AG04450 (cell line): ENCODE measurements around the gene SFT2D3. TPM values are rescaled to one million over a fixed set of nuclear protein-coding genes. Genes with fewer than 3 reads are reported as not detected.

Source experiments
- CTCF ChIA-PET: fragments of 300-600, 350-600 bp; formaldehyde crosslinking; extraction: SDS; loops from one replicate; lab custom pipeline; 2022; ENCODE audit warnings: antibody characterized with exemption, inconsistent platforms; lab: Charles Lee
- POLR2A ChIA-PET: fragments of 350-600 bp; formaldehyde crosslinking; extraction: SDS; loops from one replicate; lab custom pipeline; 2021; ENCODE audit warnings: antibody characterized with exemption, inconsistent platforms; lab: Yijun Ruan, JAX
- DNase-seq: peaks from one replicate; pipeline ENCODE4 v3.0.0-alpha.2; 2011; ENCODE audit warnings: low read depth, low spot score
- H3K27ac ChIP-seq: one replicate; pipeline ENCODE4 v1.5.1; 2012; ENCODE audit warnings: low read depth, low read length, control low read depth
- H3K27me3 ChIP-seq: one replicate; pipeline ENCODE4 v1.6.0; 2012; ENCODE audit warnings: low read length; ENCODE audit not compliant: control insufficient read depth, insufficient read depth
- H3K4me3 ChIP-seq: 2 replicates; pipeline ENCODE4 v1.5.1; 2011; ENCODE audit warnings: mild to moderate bottlenecking, low read depth, low read length, control low read depth
- H3K9me3 ChIP-seq: 2 replicates; pipeline ENCODE4 v1.5.1; 2012; ENCODE audit warnings: low read length; ENCODE audit not compliant: control insufficient read depth, insufficient read depth
- CTCF ChIP-seq: IDR thresholded peaks from 2 replicates; pipeline ENCODE4 v1.5.1; 2011; ENCODE audit warnings: low read depth, low read length, control low read depth, inconsistent platforms
- polyA plus RNA-seq: library from polyadenylated mRNA; depleted of rRNA; stranded (reverse); fragments of >200 nt; gene quantifications from 2 replicates; pipeline ENCODE4 v1.2.3, GENCODE V29; 2011

SFT2D3 gene
- polyA plus RNA-seq, 1 experiment = 5.3 TPM

- Histone ChIP-seq H3K27ac (no peak overlapping the region), H3K27me3 (peaks cover 17% of the 10 kb centered on the region), H3K9me3 (no peaks in the 10 kb centered on the region; the same call in 1 of the 2 replicates), H3K4me3 (no peak overlapping the region)
- POLR2A ChIA-PET = no interaction called here
- CTCF ChIA-PET = no interaction called here
- no peak for TF ChIP-seq CTCF
- DNase-seq = no peak
These were observed 22.8 kb upstream of the SFT2D3 start for GRCh38 chr2:127678531-127678930.

- CTCF ChIA-PET = no interaction called here
- no peak for TF ChIP-seq CTCF
- no peak for DNase-seq
These were observed 22.3 kb upstream of the SFT2D3 start for GRCh38 chr2:127678991-127679390.

DNA sequence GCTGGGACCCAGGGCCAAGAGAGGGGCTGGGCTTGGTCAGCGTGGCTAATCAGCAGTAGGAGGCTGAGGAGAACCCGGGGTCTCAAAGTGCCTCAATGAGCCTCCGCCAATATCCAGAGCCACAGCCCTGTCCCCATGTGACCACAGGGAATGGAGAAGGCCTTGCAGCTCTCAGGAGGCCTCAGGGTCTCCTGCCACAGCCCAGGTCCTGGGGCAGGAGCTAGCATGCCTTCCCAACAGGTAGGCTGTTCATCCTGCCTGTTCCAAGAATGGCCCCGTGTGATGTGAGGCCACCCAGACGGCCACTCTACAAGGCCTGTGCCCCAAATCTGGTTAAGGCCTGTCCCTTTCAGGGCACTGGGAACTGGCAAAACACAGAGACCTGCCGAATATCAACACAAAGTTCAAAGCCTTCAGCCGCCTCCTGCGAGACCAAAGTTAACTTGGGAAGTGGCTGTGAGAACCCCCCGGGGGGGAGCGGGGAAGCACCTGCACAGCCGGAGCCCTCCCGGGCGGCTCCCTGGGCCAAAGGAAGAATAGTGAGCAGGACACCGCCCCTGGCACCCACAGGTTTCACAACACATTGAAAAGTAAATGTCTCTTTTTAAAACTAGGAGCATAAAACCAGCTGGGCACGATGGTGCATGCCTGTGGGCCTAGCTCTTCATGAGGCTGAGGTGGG is 21.5 kb upstream of the SFT2D3 start:
- Histone ChIP-seq H3K9me3 (no peaks in the 10 kb centered on the region; the same call in 1 of the 2 replicates), H3K27ac (no peak overlapping the region), H3K27me3 (peaks cover 17% of the 10 kb centered on the region), H3K4me3 (no peak overlapping the region)
- no peak for DNase-seq
- ChIA-PET CTCF (no interaction called here), POLR2A (no interaction called here)
- TF ChIP-seq CTCF = no peak

More at GRCh38 chr2:127678991-127679390, 22.3 kb upstream of the SFT2D3 start:
- POLR2A ChIA-PET = no interaction called here
- Histone ChIP-seq H3K27me3 (peaks cover 17% of the 10 kb centered on the region), H3K27ac (no peak overlapping the region), H3K4me3 (no peak overlapping the region), H3K9me3 (no peaks in the 10 kb centered on the region; the same call in 1 of the 2 replicates)

DNA sequence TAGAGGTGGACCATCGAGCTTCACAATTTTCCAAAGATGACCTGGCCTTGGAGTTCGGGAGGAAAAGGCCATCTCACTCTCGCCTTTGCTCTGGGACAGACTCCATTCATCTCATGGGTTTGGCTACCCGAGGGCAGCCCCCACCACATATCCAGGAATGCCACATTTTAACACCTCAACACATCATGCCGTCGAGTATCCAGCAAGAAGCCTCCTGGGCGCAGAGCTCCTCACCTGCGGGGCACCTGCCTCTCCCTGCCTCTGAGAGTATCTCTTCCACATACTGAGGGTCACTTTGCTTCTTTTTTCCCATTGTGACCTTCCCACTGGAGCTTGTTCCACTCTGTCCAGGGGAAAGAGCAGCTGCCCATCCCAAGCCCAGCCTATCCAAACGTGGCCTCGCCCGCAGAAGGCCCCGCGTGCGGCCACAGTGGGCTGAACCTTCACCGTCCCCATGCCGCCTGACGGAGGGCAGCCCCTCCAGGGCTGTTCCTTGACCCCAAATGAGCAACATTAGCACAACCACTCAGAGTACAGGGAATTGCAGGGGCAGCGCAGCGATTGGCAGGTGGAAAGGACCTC is 20.5 kb upstream of the SFT2D3 start:
- Histone ChIP-seq H3K4me3 (no peak overlapping the region), H3K9me3 (no peaks in the 10 kb centered on the region; the same call in 1 of the 2 replicates), H3K27me3 (peaks cover 17% of the 10 kb centered on the region), H3K27ac (no peak overlapping the region)
- TF ChIP-seq CTCF = no peak
- CTCF ChIA-PET = no interaction called here
- no peak for DNase-seq
- POLR2A ChIA-PET = no interaction called here

GRCh38 chr2:127681288-127681804 is 20.0 kb upstream of the SFT2D3 start:
- peaks cover 17% of the 10 kb centered on the region for H3K27me3 ChIP-seq
- no peak for DNase-seq
- TF ChIP-seq CTCF = no peak
- no peak overlapping the region for H3K4me3 ChIP-seq
- H3K9me3 ChIP-seq = no peaks in the 10 kb centered on the region; the same call in 1 of the 2 replicates
- H3K27ac ChIP-seq = no peak overlapping the region
- POLR2A ChIA-PET = no interaction called here
- CTCF ChIA-PET = interaction anchor here (0.7 kb wide), 1 partner anchor 128 kb away, joined by 3 read pairs; no protein-coding TSS in a partner anchor
